Liver (tissue), 9 donors: Measurements from ENCODE around the gene BCAR3. TPM values are rescaled to one million over a fixed set of nuclear protein-coding genes. Genes with fewer than 3 reads are reported as not detected.
"Not testable (repeated sequence)": the region's sequence is repeated elsewhere in the genome, so short reads cannot be mapped to it uniquely, and the experiment has no call there.

ENCODE experiments used
- DNase-seq: peaks from one replicate; pipeline ENCODE4 v3.0.0-alpha.2; 2017; ENCODE audit warnings: low spot score
- H3K27ac ChIP-seq, 2 donors: one replicate each; pipeline ENCODE4 v1.7.0; 2013; ENCODE audit warnings: inconsistent platforms in 2 of 2, low read length in 2 of 2, control low read depth in 1 of 2, low read depth in 1 of 2, mild to moderate bottlenecking in 1 of 2
- H3K27me3 ChIP-seq, 4 donors: one replicate each; pipeline versions ENCODE4 v1.6.1 to v1.7.0; 2013; ENCODE audit warnings: low read length in 3 of 4, inconsistent platforms in 1 of 4, mild to moderate bottlenecking in 1 of 4, moderate library complexity in 1 of 4; ENCODE audit not compliant: control insufficient read depth in 4 of 4, insufficient read depth in 4 of 4
- H3K36me3 ChIP-seq, 4 donors: one replicate each; pipeline versions ENCODE4 v1.6.1 to v1.7.0; 2013; ENCODE audit warnings: low read length in 3 of 4, mild to moderate bottlenecking in 3 of 4, low read depth in 1 of 4, moderate library complexity in 1 of 4; ENCODE audit not compliant: control insufficient read depth in 4 of 4, insufficient read depth in 3 of 4
- H3K4me1 ChIP-seq, 4 donors: one replicate each; pipeline versions ENCODE4 v1.6.1 to v1.7.0; 2013; ENCODE audit warnings: low read length in 3 of 4, mild to moderate bottlenecking in 3 of 4, moderate library complexity in 1 of 4; ENCODE audit not compliant: control insufficient read depth in 4 of 4, insufficient read depth in 4 of 4
- H3K4me3 ChIP-seq, 3 donors: one replicate each; pipeline versions ENCODE4 v1.6.1 to v1.7.0; 2013; ENCODE audit warnings: low read length in 3 of 3, control low read depth in 1 of 3, low read depth in 1 of 3, mild to moderate bottlenecking in 1 of 3
- H3K9ac ChIP-seq, 2 donors: one replicate each; pipeline ENCODE4 v1.7.0; 2013; ENCODE audit warnings: low read length in 2 of 2, mild to moderate bottlenecking in 2 of 2, moderate library complexity in 2 of 2, control low read depth in 1 of 2, low read depth in 1 of 2
- H3K9me3 ChIP-seq, 4 donors: one replicate each; pipeline versions ENCODE4 v1.6.1 to v1.7.0; 2013; ENCODE audit warnings: low read length in 3 of 4; ENCODE audit not compliant: control insufficient read depth in 4 of 4
- EGR1 ChIP-seq, 2 donors: IDR thresholded peaks; 2 replicates each; pipeline ENCODE4 v1.6.1; 2016 to 2018; ENCODE audit warnings: antibody characterized with exemption in 2 of 2, low read depth in 2 of 2
- FOXA1 ChIP-seq: IDR thresholded peaks from 2 replicates; pipeline ENCODE4 v1.6.1; 2016; ENCODE audit warnings: antibody characterized with exemption
- FOXA2 ChIP-seq: IDR thresholded peaks from 2 replicates; pipeline ENCODE4 v1.6.1; 2016; ENCODE audit warnings: antibody characterized with exemption
- HNF4G ChIP-seq: IDR thresholded peaks from 2 replicates; pipeline ENCODE4 v1.6.1; 2016; ENCODE audit warnings: antibody characterized with exemption
- NR2F2 ChIP-seq: IDR thresholded peaks from 2 replicates; pipeline ENCODE4 v1.6.1; 2016; ENCODE audit warnings: antibody characterized with exemption
- RAD21 ChIP-seq, 2 donors: IDR thresholded peaks; 2 replicates each; pipeline ENCODE4 v1.6.1; 2016; ENCODE audit warnings: antibody characterized with exemption in 2 of 2, mild to moderate bottlenecking in 2 of 2
- REST ChIP-seq: IDR thresholded peaks from 2 replicates; pipeline ENCODE4 v1.6.1; 2016; ENCODE audit warnings: antibody characterized with exemption, mild to moderate bottlenecking
- SP1 ChIP-seq: IDR thresholded peaks from 2 replicates; pipeline ENCODE4 v1.6.1; 2018; ENCODE audit warnings: antibody characterized with exemption, mild to moderate bottlenecking
- TAF1 ChIP-seq: conservative IDR thresholded peaks from 2 replicates; pipeline ENCODE4 v1.6.1; 2016; ENCODE audit warnings: antibody characterized with exemption, mild to moderate bottlenecking
- YY1 ChIP-seq: IDR thresholded peaks from 2 replicates; pipeline ENCODE4 v1.6.1; 2016; ENCODE audit warnings: antibody characterized with exemption, mild to moderate bottlenecking
- ZBTB33 ChIP-seq: IDR thresholded peaks from 2 replicates; pipeline ENCODE4 v1.6.1; 2016; ENCODE audit warnings: antibody characterized with exemption
- WGBS: extraction: QIAGEN DNeasy Blood & Tissue Kit; methylation state at CpG from one replicate; pipeline ENCODE4 v1.1.7; 2013; 5-methylcytosine and 5-hydroxymethylcytosine counted together
- polyA plus RNA-seq, 2 donors: library from polyadenylated mRNA; stranded (reverse) in 1 of 2; unstranded in 1 of 2; fragments of 200-250 nt in 1 of 2; fragments of >200 nt in 1 of 2; fragmentation: Nextera tagmentation in 1 of 2; extraction: Ambion mirVana in 1 of 2; gene quantifications; one replicate each; pipeline versions ENCODE4 v1.2.1 to v1.2.3, GENCODE V29; 2013 to 2015
- total RNA-seq, 2 donors: library from RNA; depleted of rRNA; stranded (reverse); fragments of >200 nt; gene quantifications; one replicate each; pipeline ENCODE4 v1.2.3, GENCODE V29; 2014
- donor health status: healthy.
- donor health status: healthy.
- donor health status: healthy.
- donor health status: healthy.
- donor health status: healthy.

BCAR3 gene
- total and polyA plus RNA-seq, 4 donors = 2.8 to 10.3 (median 7.7) TPM

GRCh38 chr1:93698329-93699048, 16.9 kb upstream of the BCAR3 start (continued):
- TF ChIP-seq NR2F2 (no peak), EGR1 (IDR thresholded peaks at IDR 0.05; ENCODE audit: low read depth in 2 of 2) (no peak)

GRCh38 chr1:93697566-93697965, 15.9 kb upstream of the BCAR3 start:
- not testable (repeated sequence) for H3K9ac ChIP-seq, H3K36me3 ChIP-seq, H3K9me3 ChIP-seq, DNase-seq, H3K27me3 ChIP-seq, H3K4me3 ChIP-seq, H3K27ac ChIP-seq, H3K4me1 ChIP-seq
- 89% methylated on average over 13 of the region's 13 CpGs for WGBS

GRCh38 chr1:93695411-93696005, 13.9 kb upstream of the BCAR3 start:
- Histone ChIP-seq H3K4me3 (no peak overlapping the region), H3K4me1 (no peaks in the 10 kb centered on the region), H3K27me3 (no peaks in the 10 kb centered on the region), H3K36me3 (no peaks in the 10 kb centered on the region), H3K27ac (no peak overlapping the region), H3K9ac (no peak overlapping the region), H3K9me3 (no peaks in the 10 kb centered on the region)
- WGBS = 85% methylated on average over 2 of the region's 2 CpGs
- TF ChIP-seq ZBTB33 = no peak
- no peak for TF ChIP-seq TAF1
- TF ChIP-seq FOXA2 = no peak
- TF ChIP-seq RAD21 (IDR thresholded peaks at IDR 0.05) = no peak
- TF ChIP-seq SP1 = no peak
- TF ChIP-seq YY1 = no peak
- TF ChIP-seq REST = no peak
- no peak for TF ChIP-seq HNF4G
- TF ChIP-seq FOXA1 = no peak
- DNase-seq = no peak
